HepG2 (cell line): Measurements from ENCODE around the gene NTM. TPM values are rescaled to one million over a fixed set of nuclear protein-coding genes. Genes with fewer than 3 reads are reported as not detected.

ENCODE experiments used
- ATAC-seq: fragments of 200-7000 bp; cut with Tn5 transposase; 3 replicates; pipeline ENCODE4 v1.9.1; 2020; ENCODE audit warnings: mild to moderate bottlenecking, moderate library complexity
- BruUV-seq: library from RNA; stranded (reverse); fragments of 400-500 nt; replicated peaks from 2 replicates; lab custom pipeline; 2021; lab: Mats Ljungman, UMichigan
- CTCF ChIA-PET: fragments of 300-600 bp; formaldehyde crosslinking; extraction: SDS; loops from one replicate; lab custom pipeline; 2021; ENCODE audit warnings: low total read pairs, inconsistent platforms, low intra/inter-chr PET ratio; lab: Yijun Ruan, JAX
- POLR2A ChIA-PET: fragments of 350-600 bp; sonication (Branson Sonifier 250); formaldehyde crosslinking; loops from one replicate; lab custom pipeline; 2020; ENCODE audit warnings: antibody characterized with exemption, inconsistent platforms; lab: Yijun Ruan, JAX
- DNase-seq: peaks from one replicate; pipeline ENCODE4 v3.0.0-alpha.2; 2015; ENCODE audit warnings: low spot score
- FAIRE-seq: peaks from 3 replicates; lab custom pipeline; 2011; peaks lifted over from hg19 to GRCh38; lab: Jason Lieb, UNC
- H2AFZ ChIP-seq: one replicate; pipeline ENCODE4 v1.6.1; 2011; ENCODE audit warnings: low read length, inconsistent platforms
- H3K27ac ChIP-seq: fragments of 300-600 bp; 3 replicates; pipeline ENCODE4 v1.8.0; 2011; ENCODE audit warnings: mixed run types, mild to moderate bottlenecking, mixed read lengths, low read length, inconsistent platforms; ENCODE audit not compliant: insufficient read depth; ENCODE audit errors: extremely low read length
- H3K27me3 ChIP-seq, 2 experiments: fragments of 200-600 bp in 1 of 2; 2 replicates in 1 of 2; 3 replicates in 1 of 2; pipeline versions ENCODE4 v1.6.0 to v1.8.0; 2011; ENCODE audit warnings: low read length in 2 of 2, mild to moderate bottlenecking in 2 of 2, moderate library complexity in 2 of 2, inconsistent platforms in 1 of 2; ENCODE audit not compliant: insufficient read depth in 2 of 2, control insufficient read depth in 1 of 2
- H3K36me3 ChIP-seq, 2 experiments: fragments of 200-600 bp in 1 of 2; replicated peaks in 1 of 2; 2 replicates in 1 of 2; 3 replicates in 1 of 2; pipeline versions ENCODE4 v1.5.1 to v1.8.0; 2011; ENCODE audit warnings: low read length in 2 of 2, inconsistent platforms in 1 of 2; ENCODE audit not compliant: insufficient read depth in 2 of 2, control insufficient read depth in 1 of 2
- H3K4me1 ChIP-seq: 2 replicates; pipeline ENCODE4 v1.5.1; 2012; ENCODE audit warnings: low read length, inconsistent platforms; ENCODE audit not compliant: insufficient read depth
- H3K4me2 ChIP-seq: 2 replicates; pipeline ENCODE4 v1.6.0; 2011; ENCODE audit warnings: low read depth, low read length, inconsistent platforms
- H3K4me3 ChIP-seq, 3 experiments: fragments of 200-600 bp in 1 of 3; sonication (generic), shearing (Covaris generic) in 1 of 3; replicated peaks in 1 of 3; 2 replicates each; pipeline ENCODE4 v1.5.1; 2011 to 2016; ENCODE audit warnings: low read length in 3 of 3, inconsistent platforms in 2 of 3, low read depth in 2 of 3, mild to moderate bottlenecking in 2 of 3, control low read depth in 1 of 3, mixed read lengths in 1 of 3; ENCODE audit not compliant: insufficient read depth in 1 of 3
- H3K79me2 ChIP-seq: one replicate; pipeline ENCODE4 v1.6.1; 2011; ENCODE audit warnings: low read length, inconsistent platforms; ENCODE audit not compliant: insufficient read depth
- H3K9ac ChIP-seq: 2 replicates; pipeline ENCODE4 v1.6.0; 2011; ENCODE audit warnings: mild to moderate bottlenecking, low read depth, low read length, inconsistent platforms; ENCODE audit not compliant: insufficient read depth
- H3K9me3 ChIP-seq: 2 replicates; pipeline ENCODE4 v1.5.1; 2012; ENCODE audit warnings: mild to moderate bottlenecking, low read length
- H4K20me1 ChIP-seq: 2 replicates; pipeline ENCODE4 v1.6.0; 2011; ENCODE audit warnings: inconsistent platforms, mild to moderate bottlenecking, low read length, moderate library complexity; ENCODE audit not compliant: insufficient read depth
- SRSF4 ChIP-seq: fragments of 200-400 bp; formaldehyde crosslinking; IDR thresholded peaks from one replicate; pipeline ENCODE4 v1.6.1; 2018; ENCODE audit warnings: mild to moderate bottlenecking, low read depth, low read length, moderate library complexity; ENCODE audit not compliant: poor library complexity, severe bottlenecking
- ZNF44 ChIP-seq: sonication (generic); formaldehyde crosslinking; IDR thresholded peaks from 2 replicates; pipeline ENCODE4 v1.5.1; 2020; ENCODE audit warnings: mild to moderate bottlenecking, missing genetic modification reagents
- ZNF629 ChIP-seq: sonication (generic); formaldehyde crosslinking; conservative IDR thresholded peaks from 2 replicates; pipeline ENCODE4 v1.5.0; 2020; ENCODE audit warnings: missing genetic modification reagents
- ZNF777 ChIP-seq: sonication (generic); formaldehyde crosslinking; IDR thresholded peaks from 2 replicates; pipeline ENCODE4 v1.4.0; 2020; ENCODE audit warnings: missing genetic modification reagents
- WGBS: methylation state at CpG from one replicate; pipeline ENCODE4 v1.1.6; 2017; ENCODE audit warnings: low lambda C conversion rate; 5-methylcytosine and 5-hydroxymethylcytosine counted together
- in situ Hi-C: cut with HindIII; loops from 2 replicates; pipeline ENCODE4 v1.10.0; 2017; ENCODE audit warnings: low pct_unique_long_range_greater_than_20kb; ENCODE audit not compliant: extremely low pct_ligation_motif_present
- intact Hi-C: fragments of 100-400 bp; cut with micrococcal nuclease; formaldehyde crosslinking; loops from one replicate; pipeline ENCODE4 v1.10.0; 2022; ENCODE audit not compliant: unreplicated experiment
- polyA plus RNA-seq, 8 experiments: library from polyadenylated mRNA; depleted of rRNA in 3 of 8; stranded (reverse) in 7 of 8; unstranded in 1 of 8; fragments of >200 nt; fragmentation: Illumina TruSeq in 4 of 8; extraction: Trizol in 4 of 8; gene quantifications; 2 replicates each; pipeline versions ENCODE4 v1.2.1 to v1.2.3, GENCODE V29; 2011 to 2016; ENCODE audit warnings: low read depth in 4 of 8, missing spikeins in 1 of 8, mixed read lengths in 1 of 8; ENCODE audit not compliant: insufficient read depth in 1 of 8
- total RNA-seq, 5 experiments: library from RNA; depleted of rRNA; stranded (reverse); fragments of >200 nt; fragmentation: Illumina TruSeq; extraction: Trizol; gene quantifications; 2 replicates each; pipeline ENCODE4 v1.2.3, GENCODE V29; 2016; ENCODE audit warnings: low read depth in 1 of 5
- TF ChIP-seq, protein P1 (sequence below): sonication (generic); formaldehyde crosslinking; IDR thresholded peaks from 2 replicates; pipeline ENCODE4 v1.4.0; 2020; ENCODE audit warnings: missing genetic modification reagents
- TF ChIP-seq, protein P2 (sequence below): sonication (generic); formaldehyde crosslinking; conservative IDR thresholded peaks from 2 replicates; pipeline ENCODE4 v1.8.0; 2022; ENCODE audit warnings: missing genetic modification reagents
- TF ChIP-seq, protein P3 (sequence below): sonication (generic); formaldehyde crosslinking; IDR thresholded peaks from 2 replicates; pipeline ENCODE4 v1.5.0; 2020; ENCODE audit warnings: missing genetic modification reagents
- TF ChIP-seq, protein P4 (sequence below): IDR thresholded peaks from 2 replicates; pipeline ENCODE4 v1.6.1; 2016
- TF ChIP-seq, protein P5 (sequence below): sonication (generic); formaldehyde crosslinking; IDR thresholded peaks from 2 replicates; pipeline ENCODE4 v1.5.0; 2020; ENCODE audit warnings: missing genetic modification reagents, mild to moderate bottlenecking, borderline replicate concordance

The NTM gene
- total and polyA plus RNA-seq, 2 of the 13 experiments (the other 11 are each of a cell fraction or from before 2014, with no cell fraction given), result not detected

DNA sequence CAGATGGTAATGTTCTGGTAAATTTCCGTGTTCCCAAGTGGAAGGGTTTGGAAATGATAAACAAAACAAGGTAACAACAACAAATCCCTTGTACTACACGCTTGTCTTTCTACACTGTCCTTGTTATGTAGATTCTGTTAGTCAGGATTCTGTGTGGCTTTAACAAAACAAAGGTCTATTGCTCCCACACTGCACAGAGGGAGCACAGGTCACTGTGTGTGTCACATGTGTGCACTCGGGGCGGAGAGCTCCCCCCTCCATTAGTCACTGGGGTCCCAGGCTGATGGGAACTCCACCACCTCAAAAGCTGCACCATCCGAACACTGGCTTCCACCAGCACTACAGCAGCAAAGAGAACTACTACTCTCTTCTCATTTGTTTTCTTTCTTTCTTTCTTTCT is 227.9 kb downstream of the NTM start (continued):
- TF ChIP-seq, protein P1, sequence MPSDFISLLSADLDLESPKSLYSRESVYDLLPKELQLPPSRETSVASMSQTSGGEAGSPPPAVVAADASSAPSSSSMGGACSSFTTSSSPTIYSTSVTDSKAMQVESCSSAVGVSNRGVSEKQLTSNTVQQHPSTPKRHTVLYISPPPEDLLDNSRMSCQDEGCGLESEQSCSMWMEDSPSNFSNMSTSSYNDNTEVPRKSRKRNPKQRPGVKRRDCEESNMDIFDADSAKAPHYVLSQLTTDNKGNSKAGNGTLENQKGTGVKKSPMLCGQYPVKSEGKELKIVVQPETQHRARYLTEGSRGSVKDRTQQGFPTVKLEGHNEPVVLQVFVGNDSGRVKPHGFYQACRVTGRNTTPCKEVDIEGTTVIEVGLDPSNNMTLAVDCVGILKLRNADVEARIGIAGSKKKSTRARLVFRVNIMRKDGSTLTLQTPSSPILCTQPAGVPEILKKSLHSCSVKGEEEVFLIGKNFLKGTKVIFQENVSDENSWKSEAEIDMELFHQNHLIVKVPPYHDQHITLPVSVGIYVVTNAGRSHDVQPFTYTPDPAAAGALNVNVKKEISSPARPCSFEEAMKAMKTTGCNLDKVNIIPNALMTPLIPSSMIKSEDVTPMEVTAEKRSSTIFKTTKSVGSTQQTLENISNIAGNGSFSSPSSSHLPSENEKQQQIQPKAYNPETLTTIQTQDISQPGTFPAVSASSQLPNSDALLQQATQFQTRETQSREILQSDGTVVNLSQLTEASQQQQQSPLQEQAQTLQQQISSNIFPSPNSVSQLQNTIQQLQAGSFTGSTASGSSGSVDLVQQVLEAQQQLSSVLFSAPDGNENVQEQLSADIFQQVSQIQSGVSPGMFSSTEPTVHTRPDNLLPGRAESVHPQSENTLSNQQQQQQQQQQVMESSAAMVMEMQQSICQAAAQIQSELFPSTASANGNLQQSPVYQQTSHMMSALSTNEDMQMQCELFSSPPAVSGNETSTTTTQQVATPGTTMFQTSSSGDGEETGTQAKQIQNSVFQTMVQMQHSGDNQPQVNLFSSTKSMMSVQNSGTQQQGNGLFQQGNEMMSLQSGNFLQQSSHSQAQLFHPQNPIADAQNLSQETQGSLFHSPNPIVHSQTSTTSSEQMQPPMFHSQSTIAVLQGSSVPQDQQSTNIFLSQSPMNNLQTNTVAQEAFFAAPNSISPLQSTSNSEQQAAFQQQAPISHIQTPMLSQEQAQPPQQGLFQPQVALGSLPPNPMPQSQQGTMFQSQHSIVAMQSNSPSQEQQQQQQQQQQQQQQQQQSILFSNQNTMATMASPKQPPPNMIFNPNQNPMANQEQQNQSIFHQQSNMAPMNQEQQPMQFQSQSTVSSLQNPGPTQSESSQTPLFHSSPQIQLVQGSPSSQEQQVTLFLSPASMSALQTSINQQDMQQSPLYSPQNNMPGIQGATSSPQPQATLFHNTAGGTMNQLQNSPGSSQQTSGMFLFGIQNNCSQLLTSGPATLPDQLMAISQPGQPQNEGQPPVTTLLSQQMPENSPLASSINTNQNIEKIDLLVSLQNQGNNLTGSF (CRISPR knock-in tag), result no peak
- TF ChIP-seq ZNF777 (CRISPR knock-in tag), result no peak

DNA sequence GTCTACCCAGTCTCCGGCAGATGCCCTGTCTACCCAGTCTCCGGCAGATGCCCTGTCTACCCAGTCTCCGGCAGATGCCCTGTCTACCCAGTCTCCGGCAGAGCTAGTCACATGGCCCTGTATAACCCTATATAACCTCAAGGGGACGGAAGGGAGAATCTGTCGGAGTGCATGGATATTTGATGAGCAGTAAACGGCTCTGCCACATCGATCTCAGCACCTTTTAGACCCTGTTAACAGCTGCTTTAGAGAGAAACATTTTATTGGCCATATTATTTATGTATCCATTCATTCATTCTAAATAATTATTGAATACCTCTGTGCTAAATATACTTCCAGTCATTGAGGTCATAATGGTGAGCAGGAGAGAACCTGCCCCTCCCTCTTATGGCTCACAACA is 228.9 kb downstream of the NTM start:
- Histone ChIP-seq H3K4me3 (no peak overlapping the region), H3K9ac (no peak overlapping the region)
- no TSS peak for BruUV-seq
- 35% methylated on average over 8 of the region's 8 CpGs for WGBS
- intact Hi-C loops, result no loop called here
- no peak for DNase-seq
- TF ChIP-seq, protein P2, sequence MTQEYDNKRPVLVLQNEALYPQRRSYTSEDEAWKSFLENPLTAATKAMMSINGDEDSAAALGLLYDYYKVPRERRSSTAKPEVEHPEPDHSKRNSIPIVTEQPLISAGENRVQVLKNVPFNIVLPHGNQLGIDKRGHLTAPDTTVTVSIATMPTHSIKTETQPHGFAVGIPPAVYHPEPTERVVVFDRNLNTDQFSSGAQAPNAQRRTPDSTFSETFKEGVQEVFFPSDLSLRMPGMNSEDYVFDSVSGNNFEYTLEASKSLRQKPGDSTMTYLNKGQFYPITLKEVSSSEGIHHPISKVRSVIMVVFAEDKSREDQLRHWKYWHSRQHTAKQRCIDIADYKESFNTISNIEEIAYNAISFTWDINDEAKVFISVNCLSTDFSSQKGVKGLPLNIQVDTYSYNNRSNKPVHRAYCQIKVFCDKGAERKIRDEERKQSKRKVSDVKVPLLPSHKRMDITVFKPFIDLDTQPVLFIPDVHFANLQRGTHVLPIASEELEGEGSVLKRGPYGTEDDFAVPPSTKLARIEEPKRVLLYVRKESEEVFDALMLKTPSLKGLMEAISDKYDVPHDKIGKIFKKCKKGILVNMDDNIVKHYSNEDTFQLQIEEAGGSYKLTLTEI (CRISPR knock-in tag), result no peak
- TF ChIP-seq, protein P3, sequence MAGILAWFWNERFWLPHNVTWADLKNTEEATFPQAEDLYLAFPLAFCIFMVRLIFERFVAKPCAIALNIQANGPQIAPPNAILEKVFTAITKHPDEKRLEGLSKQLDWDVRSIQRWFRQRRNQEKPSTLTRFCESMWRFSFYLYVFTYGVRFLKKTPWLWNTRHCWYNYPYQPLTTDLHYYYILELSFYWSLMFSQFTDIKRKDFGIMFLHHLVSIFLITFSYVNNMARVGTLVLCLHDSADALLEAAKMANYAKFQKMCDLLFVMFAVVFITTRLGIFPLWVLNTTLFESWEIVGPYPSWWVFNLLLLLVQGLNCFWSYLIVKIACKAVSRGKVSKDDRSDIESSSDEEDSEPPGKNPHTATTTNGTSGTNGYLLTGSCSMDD, result no peak
- TF ChIP-seq ZNF44, result no peak
- TF ChIP-seq ZNF629 (CRISPR knock-in tag), result no peak
- no peak for TF ChIP-seq SRSF4
- TF ChIP-seq, protein P4, sequence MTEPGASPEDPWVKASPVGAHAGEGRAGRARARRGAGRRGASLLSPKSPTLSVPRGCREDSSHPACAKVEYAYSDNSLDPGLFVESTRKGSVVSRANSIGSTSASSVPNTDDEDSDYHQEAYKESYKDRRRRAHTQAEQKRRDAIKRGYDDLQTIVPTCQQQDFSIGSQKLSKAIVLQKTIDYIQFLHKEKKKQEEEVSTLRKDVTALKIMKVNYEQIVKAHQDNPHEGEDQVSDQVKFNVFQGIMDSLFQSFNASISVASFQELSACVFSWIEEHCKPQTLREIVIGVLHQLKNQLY, result no peak
- TF ChIP-seq, protein P5, sequence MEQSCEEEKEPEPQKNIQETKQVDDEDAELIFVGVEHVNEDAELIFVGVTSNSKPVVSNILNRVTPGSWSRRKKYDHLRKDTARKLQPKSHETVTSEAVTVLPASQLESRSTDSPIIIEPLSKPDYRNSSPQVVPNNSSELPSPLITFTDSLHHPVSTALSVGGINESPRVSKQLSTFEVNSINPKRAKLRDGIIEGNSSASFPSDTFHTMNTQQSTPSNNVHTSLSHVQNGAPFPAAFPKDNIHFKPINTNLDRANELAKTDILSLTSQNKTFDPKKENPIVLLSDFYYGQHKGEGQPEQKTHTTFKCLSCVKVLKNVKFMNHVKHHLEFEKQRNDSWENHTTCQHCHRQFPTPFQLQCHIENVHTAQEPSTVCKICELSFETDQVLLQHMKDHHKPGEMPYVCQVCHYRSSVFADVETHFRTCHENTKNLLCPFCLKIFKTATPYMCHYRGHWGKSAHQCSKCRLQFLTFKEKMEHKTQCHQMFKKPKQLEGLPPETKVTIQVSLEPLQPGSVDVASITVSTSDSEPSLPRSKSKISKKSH (CRISPR knock-in tag), result no peak
- TF ChIP-seq, all 625 proteins: peak for 0
- Histone ChIP-seq H4K20me1 (no peaks in the 10 kb centered on the region), H3K9me3 (no peaks in the 10 kb centered on the region), H3K27me3 (peaks cover 0 to 13% of the 10 kb centered on the region in 2 experiments; a peak in 1 of 5 replicates), H2AFZ (no peak overlapping the region), H3K79me2 (no peaks in the 10 kb centered on the region), H3K27ac (no peak overlapping the region), H3K36me3 (no peaks in the 10 kb centered on the region), H3K4me1 (no peaks in the 10 kb centered on the region), H3K4me2 (no peak overlapping the region)
- ATAC-seq (no peak), FAIRE-seq (no peak)
- ChIA-PET POLR2A (no interaction called here), CTCF (no interaction called here)
- in situ Hi-C loops, result no loop called here
